Stimulated activated CD8-positive, alpha-beta memory T cell treated with anti-CD3 and anti-CD28 coated beads, Interleukin-15, amount 100 ng/mL, for 48 hours (primary cell): Measurements from ENCODE around the gene C8G.
A peak's percentile ranks its signal among the peaks of the same experiment; 100 is the strongest.

ENCODE experiments used
- DNase-seq, 2 donors: peaks; one replicate each; pipeline ENCODE4 v3.0.0-alpha.2; 2020; ENCODE audit warnings: low read depth in 2 of 2

Gene C8G

DNA sequence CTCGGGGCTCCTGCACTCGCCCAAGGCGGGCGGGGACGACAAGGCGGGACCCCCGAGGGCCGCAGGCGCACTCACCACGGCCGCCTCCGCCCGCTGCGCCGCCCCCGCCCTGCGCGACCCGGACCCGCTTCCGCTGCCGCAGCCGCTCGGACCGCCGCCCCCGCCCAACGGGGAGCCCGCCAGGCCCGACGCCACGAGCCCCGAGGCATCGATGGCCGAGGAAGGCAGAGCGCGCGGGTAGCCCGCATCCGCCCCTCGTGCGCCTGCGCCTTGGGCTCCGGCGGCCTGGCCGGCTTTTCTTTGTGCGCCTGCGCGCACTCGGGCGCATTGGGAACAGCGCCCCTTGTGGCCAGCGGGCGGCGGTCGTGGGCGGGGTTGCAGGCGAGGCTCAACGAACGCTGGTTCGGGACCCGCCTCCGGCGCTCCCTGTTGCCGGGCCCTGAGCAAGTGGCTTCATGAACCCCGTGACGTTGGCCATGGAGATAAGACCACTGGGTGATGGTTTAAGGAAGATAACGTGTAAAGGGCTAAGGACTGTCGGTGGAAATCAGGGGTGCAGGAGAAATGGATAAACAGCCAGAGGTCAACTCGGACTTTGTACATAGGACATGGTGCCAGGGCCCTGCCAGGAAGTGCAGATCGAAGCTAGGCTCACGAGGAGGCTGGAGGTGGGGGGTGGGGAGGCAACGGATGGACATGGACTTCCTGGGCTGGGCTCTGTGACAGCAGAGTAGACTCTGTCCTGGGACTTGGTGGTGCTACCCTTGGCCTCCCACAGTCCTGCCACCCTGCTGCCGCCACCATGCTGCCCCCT, at the start of gene C8G, which contains the start of gene FBXW5:
TSS of gene C8G (plus strand) at position 725 of the 814 bp plus-strand sequence. CDS start at position 803, 78 bp downstream.
TSS of gene FBXW5 (minus strand) at position 220 of the 814 bp plus-strand sequence. CDS start 655 bp downstream, outside the sequence.
- peak; percentile 94 to 98 for DNase-seq

DNA sequence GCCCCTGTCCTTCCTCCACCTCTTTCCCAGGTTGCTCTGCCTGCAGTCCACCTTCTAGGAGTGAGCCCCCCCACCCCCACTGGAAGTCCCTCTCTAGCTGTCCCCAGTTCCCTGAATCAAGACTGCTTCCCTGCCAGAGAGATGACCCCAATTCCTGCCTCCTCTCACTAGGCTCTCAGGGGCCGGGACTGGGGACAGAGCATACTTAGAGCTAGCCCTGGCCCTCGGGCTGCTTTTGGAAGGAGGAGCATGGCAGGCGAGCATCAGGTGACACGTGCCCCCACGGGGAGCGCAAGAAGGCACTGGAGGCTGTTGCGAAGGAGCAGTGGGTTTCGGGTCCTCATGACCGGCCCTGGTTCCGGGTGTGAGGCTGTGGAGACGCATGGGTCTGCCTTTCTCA, 49.0 kb upstream of the C8G start:
- no peak for DNase-seq

DNA sequence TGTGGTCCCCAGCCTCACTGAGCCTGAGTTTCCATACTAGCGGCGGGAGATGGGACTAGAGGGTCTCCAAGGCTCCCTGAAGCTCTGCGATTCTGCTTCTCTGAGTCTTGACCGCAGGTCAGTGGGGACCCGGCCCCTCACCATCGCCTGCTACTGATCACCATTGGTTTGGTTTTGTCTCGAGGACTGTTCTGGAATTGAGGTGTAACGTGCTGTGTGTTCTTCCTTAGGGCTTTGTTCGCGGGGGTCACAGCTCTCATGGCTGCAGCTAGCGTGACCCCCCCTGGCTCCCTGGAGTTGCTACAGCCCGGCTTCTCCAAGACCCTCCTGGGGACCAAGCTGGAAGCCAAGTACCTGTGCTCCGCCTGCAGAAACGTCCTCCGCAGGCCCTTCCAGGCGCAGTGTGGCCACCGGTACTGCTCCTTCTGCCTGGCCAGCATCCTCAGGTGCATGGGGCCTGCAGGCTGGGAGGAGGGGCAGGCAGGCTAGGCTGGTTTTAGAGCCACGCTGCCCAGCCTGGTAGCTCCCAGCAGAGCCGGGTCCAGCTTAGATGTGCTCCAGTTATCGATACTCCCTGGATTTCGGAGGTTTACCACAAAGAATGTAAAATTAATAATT, 46.5 kb upstream of the C8G start:
- no peak for DNase-seq

DNA sequence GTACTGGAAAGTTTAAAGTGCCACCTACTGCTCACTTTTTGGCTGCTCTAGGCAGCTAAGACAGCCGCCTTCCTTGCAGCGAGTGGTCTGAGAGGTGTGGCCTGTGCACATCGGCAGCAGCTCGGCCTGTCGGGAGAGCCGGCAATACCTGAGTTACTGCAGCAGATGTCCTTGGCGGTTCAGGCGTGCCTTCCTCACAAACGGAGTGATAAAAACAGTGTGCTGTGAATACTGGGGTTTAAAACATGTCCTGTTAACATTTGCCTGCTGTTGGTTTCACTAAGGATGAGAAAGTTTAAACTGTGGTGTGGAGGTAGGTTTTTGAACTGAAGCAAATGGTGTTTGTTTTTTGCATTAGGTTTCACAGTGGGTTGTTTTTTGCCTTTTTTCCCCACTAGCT, 45.8 kb upstream of the C8G start:
- no peak for DNase-seq

DNA sequence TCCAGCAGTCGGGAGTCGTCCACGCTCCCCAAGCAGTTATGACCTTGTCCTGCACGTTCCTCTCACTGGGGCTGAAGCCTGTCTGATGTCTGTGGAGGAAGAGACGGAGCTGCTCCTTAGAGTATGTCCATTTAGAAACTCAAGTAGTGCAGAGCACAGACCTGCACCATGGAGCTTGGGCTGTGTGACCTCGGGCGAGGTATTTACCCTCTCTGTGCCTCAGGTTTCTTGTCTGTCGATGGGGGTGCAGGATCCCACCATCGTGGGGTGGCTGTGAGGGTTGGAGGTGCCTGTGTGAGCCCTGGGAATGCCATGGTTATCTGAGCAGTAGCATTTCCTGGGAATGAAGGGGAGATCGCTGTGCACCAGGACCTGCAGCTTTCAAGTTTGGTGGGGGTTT, 44.5 kb upstream of the C8G start:
- DNase-seq, result no peak

DNA sequence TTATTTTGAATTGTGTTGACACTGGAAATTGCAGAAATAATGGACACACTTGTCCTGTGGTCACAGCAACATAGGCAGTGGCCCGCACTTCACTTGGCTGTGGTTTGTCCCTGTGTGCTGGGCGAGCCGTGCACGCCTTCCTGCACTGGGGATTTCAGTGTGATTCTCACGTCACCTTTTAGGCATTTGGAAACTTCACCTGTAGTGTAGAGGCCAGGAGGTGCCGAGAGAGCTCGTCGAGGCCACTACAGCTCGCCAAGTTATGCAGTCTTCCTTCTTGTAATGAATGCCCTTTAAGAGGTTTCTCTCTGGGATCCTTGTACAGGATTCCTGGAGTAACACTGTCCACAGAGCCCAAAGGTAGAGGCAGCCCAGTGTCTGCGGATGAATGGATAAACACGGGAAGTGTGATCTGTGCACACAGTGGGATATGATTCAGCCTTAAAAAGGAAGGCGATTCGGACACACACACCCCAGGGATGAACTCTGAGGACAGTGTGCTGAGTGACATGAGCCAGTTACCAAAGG, 44.0 kb upstream of the C8G start:
- DNase-seq, result no peak

DNA sequence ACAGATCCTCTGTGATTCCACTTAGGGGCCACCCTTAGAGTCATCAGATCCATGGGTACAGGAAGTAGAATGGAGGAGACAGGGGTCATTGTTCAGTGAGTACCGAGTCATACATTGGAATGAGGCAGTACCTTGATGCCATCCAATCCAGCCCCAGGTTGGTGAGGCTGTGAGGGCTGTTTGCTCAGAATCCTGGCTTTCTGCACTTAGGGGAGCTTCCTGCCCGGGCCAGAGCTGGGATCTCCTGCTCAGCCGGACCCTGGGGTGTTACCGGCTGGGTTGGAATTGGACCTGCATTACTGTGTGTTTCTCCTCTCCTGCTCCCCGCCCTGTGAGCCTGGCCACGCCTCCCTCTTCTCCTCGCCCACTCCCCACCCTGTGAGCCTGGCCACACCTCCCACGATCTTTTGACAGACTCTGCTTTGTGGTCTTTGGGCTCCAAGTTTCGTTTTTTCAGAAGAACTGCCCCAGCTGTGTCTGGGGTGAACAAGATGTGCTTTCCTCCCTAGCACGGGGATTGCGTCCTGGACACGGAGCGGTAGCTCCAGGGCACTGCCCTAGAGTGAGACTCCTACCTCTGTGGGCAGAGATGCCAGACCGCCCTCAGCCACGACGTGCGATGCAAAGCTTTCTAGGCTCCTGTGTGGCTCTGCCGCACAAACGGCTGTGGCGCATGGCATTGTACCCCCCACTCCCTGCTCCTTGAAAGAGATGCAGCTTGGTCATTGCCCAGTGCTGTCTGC, 43.4 kb upstream of the C8G start:
- peak; percentile 67 to 73 for DNase-seq

DNA sequence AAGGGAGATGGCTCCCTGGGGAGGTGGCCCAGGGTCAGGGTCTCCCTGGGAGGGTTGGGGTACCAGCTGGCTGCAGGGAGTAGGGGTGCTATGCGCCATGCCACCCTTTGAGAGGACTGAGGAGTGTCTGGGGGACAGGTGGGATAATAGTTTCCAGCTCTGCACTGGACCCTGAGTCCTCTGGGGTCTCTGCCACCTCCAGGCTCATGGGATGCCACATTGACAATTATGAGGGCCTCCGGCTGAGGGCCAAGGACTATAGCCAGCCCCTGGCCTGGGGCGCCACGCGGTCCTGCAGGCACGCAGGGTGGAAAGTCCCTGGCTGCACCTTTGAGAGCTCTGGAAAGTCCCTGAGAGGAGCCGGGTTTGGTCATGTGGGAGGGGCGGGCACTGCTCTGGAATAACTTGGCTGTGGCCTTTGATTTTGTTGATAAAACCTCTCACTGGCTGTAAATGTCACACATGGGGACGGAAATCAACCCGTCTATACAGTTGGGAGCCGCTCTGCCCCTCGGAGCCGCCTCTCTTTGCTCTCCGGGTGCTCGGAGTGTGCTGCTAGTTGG, 42.7 kb upstream of the C8G start:
- peak; percentile 82 for DNase-seq

DNA sequence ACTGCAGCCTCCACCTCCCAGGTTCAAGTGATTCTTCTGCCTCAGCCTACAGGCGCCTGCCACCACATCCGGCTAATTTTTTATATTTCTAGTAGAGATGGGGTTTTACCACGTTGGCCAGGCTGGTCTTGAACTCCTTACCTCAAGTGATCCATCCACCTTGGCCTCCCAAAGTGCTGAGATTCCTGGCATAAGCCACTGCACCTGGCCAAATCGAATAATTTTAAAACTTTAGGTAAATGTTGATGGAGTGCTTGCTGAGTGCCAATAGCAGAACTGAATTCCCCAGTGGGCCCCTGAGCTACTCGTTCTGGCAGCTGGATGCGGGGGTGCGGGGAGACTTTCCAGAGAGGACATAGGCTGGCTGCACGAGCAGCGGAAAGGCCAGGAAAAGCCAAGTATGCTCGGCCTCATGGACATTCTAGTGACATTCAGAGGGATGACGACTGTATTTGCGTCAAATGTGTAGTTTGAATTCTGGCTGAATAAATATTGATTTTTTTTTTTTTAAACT, 41.9 kb upstream of the C8G start:
- no peak for DNase-seq

DNA sequence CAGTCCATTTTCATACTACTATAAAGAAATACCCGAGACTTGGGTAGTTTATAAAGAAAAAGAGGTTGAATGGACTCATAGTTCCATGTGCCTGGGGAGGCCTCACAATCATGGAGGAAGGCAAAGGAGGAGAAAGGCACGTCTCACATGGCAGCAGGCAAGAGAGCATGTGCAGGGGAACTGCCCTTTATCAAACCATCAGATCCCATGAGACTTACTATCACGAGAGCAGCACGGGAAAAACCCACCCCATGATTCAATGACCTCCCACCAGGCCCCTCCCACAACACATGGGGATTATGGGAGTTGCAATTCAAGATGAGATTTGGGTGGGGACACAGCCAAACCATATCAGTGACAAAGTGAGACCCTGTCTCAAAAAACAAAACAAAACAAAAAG, 38.8 kb upstream of the C8G start:
- no peak for DNase-seq

DNA sequence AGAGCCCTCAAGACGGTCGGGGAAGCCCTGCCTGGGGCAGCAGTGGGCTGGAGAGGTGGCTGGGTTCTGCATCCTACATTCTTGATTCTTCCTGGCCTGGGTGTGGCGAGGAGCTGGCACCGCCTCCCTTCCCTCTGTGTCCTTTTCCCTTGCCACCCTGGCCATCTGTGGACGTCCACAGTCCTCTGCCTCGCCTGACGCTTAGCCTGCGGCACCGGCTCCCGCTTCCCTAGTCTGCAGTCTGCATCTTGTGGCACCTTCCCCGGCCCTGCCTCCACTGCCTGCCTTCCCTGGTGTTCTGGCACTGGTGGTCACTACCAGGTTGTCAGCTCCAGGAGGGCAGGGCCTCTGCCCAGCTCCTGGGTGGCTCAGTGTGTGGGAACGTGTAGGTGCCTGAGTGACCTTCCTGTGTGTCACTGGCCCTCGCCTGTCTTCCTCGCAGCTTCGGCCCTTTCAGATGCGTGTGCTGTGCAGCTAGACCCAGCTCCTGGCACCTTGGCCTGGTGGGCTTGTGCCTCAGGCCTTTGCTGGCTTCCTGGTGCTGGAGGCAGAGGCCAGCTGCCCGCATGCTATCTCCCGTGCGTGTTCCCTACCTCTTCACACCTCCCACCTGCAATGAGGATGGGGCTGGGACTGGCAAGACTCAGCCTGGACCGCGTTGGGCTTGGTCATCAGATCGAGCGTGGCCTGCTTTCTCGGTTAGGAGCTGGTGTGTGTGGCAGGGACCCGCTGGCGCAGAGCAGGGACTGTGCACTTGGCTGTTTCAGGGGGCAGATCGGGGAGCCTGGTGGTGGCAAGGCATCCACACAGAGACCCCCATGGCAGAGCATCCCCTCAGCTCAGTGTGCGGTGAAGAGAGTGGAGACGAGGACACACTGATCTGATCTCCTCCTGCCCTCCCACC, 37.8 kb upstream of the C8G start:
- no peak for DNase-seq

DNA sequence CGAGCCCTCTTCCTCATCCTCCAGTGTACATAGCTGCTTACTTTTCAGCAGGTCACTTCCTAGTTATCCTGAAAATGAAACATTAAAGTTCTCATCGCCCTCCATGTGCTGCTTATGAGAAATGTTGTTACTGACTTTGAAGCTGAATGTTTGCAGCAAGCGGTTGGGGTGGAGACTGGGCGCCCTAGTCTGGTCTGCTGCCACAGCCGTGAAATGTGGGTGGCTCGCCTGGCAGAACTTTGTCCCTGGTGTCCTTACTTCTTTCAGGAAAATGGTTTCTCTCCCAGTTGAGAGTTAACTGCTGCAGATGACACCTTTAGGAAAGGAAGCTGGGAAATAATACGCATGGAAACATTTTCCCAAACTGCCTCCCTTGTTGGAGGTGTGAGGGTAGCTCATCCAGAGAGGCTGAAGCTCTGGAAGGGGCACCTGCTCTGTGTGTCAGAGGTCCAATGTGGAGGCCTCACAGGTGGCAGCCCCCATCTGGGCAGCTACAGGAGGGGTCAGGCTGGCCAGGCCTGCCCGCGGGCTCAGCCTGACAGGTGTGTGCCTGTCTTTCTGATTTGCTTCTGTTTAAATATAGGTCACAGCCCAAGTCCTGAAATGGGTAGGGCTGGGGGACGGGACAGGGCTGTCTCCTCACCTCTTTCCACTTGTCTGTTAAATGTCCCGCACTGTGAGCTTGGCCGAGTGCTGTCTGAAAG, 34.7 kb upstream of the C8G start:
- no peak for DNase-seq

DNA sequence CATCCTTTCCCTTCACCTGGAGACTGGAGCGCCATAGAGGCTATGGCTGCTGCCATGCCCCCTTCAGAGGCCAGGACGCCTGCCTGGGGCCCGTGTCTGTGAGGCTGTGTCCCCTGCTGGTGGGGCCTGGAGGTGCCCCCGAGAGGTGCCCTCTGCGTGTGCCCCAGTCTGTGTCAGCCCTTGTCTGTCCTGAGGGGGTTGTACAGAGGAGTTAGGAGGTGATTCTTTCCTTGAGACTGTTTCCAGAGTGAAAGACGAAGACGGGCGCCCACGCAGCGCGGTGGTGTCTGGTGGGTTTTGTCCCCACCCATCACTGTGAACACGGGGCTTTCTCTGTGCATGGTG, 34.2 kb upstream of the C8G start:
- no peak for DNase-seq

DNA sequence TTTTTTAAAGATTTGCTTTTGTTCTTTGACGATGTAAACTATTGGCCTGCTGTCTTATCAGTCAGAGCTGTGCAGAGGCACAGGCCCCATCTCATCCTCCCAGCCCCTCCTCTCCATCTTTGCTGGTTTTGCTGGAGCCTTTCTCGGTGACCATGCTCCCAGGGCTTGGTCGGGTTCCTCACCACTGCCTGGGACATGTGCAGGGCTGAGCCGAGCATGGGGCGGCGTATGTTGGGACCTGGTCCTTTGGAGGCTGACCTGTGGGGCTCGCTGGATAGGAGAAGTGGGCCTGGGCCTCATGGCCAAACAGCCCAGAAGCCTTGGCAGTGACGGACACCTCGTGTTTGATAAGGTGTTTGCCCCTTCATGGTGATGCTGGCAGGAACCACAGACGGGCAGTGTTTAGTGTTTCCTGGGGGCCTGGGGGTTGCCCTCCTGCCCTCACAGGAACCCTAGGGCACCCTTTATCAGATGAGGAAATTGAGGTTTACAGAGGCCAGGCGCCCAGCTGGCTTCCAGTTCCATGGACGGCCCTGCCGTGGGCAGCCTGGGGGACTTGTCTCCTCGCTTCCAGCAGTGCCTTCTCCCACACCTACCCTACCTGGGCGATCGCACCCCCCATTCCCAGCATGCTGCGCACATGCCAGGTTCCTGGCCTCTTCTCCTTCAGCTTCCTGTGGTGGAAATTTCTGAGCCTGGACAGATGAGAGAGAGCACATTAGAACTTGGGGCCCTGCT, 31.2 kb upstream of the C8G start:
- no peak for DNase-seq

DNA sequence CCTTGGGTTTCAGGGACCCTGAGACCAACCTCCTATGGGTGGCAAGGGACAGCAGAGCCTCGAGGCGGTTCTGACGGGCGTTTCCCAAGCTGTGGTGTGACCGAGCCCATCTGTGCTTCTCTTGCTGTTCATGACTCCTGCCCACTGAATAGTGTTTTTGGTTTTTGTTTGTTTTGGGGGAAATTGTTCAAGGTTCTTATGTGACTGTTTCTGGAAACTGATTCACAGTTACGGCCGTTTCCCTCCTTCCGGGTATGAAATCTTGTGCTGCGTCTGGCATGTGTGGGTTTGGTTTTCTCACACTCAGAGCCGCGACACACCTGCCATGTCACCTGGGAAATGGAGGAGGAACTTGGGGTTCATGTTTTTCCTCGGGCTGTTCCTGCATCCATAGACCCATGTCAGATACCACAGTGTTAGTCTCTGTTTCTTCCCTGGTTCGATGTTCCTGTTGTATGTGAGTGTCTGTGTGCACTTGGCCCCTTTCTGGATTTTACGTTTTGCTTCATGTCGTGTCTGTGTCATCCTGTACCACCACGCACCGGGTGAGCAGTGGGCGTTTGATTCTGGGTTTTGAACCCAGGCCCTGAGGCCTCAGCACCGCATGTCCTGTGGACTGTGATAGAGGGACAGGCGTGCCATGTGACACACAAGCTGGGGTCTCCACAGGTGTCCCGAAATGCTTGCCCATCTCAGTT, 29.3 kb upstream of the C8G start:
- DNase-seq, result no peak

DNA sequence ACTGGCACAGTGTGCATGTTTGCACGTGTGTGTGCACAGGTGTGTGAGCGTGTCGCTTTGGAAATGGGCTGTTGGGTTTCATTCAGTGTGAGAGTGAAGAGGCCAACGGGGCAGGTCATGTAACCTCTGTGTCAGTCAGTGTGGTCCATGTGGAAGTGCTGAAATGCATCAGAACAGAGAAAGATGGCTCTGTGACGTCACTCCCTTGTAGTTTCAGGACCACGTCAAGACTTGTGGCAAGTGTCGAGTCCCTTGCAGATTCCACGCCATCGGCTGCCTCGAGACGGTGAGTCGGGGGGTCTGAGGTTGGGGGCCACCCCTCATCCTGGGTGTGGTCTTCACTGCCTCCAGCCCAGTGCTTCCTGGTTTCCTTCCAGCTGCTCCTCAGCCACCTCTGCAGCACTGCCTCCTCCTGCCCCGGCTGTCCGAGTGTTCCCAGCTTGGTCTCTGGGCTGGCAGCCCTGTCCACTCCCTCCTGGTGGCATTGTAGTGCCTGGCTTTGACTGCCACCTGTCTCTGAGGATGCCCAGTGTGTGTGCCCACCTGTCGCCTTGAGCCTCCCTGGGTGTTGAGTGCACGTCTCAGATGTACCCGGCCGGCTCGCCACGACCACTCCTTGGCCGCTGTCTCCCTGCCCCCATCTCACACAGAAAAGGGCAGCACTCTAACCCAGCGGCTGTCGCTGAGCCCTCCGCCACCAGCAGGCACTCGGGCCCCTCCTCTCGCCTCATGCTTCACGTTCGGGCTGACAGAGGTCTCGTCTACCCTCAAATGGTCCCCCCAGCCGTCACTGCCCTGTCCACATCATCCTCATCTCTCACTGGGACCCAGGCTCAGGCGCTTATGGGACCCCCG, 28.5 kb upstream of the C8G start:
- DNase-seq, result peak in 1 of 2 donors; percentile 21

DNA sequence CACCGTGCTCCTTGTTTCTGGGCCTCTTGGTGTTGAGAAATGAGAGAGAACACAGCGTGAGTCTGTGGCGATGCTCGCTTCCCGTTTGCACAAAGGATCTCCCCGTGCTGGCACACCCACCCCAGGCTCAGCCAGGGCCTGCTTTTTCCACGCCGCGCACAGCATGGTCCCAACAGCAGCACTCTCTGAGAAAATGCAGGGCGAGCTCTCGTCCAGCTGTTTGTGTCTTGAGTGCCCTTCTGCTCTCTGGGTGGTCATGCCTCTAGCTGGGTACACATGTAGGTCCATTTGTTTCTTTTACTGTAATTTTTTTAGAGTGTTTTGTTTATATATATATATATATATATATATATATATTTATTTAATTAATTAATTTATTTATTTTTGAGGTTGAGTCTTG, 27.1 kb upstream of the C8G start:
- DNase-seq, result no peak

DNA sequence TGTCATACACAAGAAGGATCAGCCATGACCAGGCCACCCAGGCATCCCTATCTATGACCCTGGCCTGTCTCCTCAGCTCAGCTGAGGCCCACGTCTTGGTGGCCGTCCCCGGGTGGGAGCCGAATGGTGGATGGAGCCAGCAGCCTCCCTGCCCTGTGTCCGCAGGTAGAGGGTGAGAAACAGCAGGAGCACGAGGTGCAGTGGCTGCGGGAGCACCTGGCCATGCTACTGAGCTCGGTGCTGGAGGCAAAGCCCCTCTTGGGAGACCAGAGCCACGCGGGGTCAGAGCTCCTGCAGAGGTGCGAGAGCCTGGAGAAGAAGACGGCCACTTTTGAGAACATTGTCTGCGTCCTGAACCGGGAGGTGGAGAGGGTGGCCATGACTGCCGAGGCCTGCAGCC, 25.0 kb upstream of the C8G start:
- no peak for DNase-seq
